ENCODE data around the gene DENND10. TPM values are rescaled to one million over a fixed set of nuclear protein-coding genes. Genes with fewer than 3 reads are reported as not detected.
"Not testable (repeated sequence)": the region's sequence is repeated elsewhere in the genome, so short reads cannot be mapped to it uniquely, and the experiment has no call there.

DENND10 gene
- total RNA-seq, 5 donors from 2014 or later (not counting 1 experiment from before 2014, with no cell fraction given): 28.5 to 52.4 (median 41.7) TPM

- H3K9me3 ChIP-seq; H3K4me1 Mint-ChIP-seq; H3K4me3 Mint-ChIP-seq; H3K27me3 ChIP-seq (replicated peaks in 1 of 2; ENCODE audit: control insufficient read depth in 2 of 2, extremely low read depth in 1 of 2, insufficient read depth in 2 of 2, low read length in 1 of 2); H3K27me3 Mint-ChIP-seq; H3K4me3 ChIP-seq (ENCODE audit: control insufficient read depth in 1 of 2, extremely low read depth in 1 of 2, low read length in 1 of 2); DNase-seq; H3K27ac Mint-ChIP-seq; CTCF ChIA-PET; H3K27ac ChIP-seq (ENCODE audit: low read length); H3K9me3 Mint-ChIP-seq; H3K4me1 ChIP-seq (ENCODE audit: control insufficient read depth in 1 of 2, extremely low read depth in 1 of 2, insufficient read depth in 2 of 2, low read length in 2 of 2); ATAC-seq (replicated peaks in 1 of 4): not testable (repeated sequence)
- no CpG with 5 or more reads among the region's 6 CpGs for WGBS (ENCODE audit: insufficient coverage)
- peaks cover 16 to 61% of the 10 kb centered on the region in 2 donors for H3K36me3 ChIP-seq (ENCODE audit: control insufficient read depth in 2 of 2, extremely low read depth in 1 of 2, insufficient read depth in 1 of 2, low read length in 1 of 2)
- POLR2A ChIA-PET: interaction anchor here in 1 of 2 donors (0.6 kb wide), 1 partner anchor 181 kb away, joined by 3 read pairs; no protein-coding TSS in a partner anchor
- H3K36me3 Mint-ChIP-seq: peaks cover 33% of the 10 kb centered on the region
Measured at GRCh38 chr10:119151601-119152000, 47.7 kb downstream of the DENND10 start.

GRCh38 chr10:119153041-119153440, 49.1 kb downstream of the DENND10 start:
- Mint-ChIP-seq H3K27me3 (no peaks in the 10 kb centered on the region), H3K36me3 (peaks cover 39% of the 10 kb centered on the region), H3K27ac (no peak overlapping the region), H3K4me1 (no peaks in the 10 kb centered on the region), H3K9me3 (no peaks in the 10 kb centered on the region), H3K4me3 (no peak overlapping the region)
- WGBS (ENCODE audit: insufficient coverage): 100% methylated on average over 2 of the region's 5 CpGs
- Histone ChIP-seq H3K4me3 (ENCODE audit: control insufficient read depth in 1 of 2, extremely low read depth in 1 of 2, low read length in 1 of 2) (no peak overlapping the region), H3K27ac (ENCODE audit: low read length) (no peak overlapping the region), H3K4me1 (ENCODE audit: control insufficient read depth in 1 of 2, extremely low read depth in 1 of 2, insufficient read depth in 2 of 2, low read length in 2 of 2) (no peaks in the 10 kb centered on the region), H3K9me3 (no peaks in the 10 kb centered on the region), H3K27me3 (replicated peaks in 1 of 2; ENCODE audit: control insufficient read depth in 2 of 2, extremely low read depth in 1 of 2, insufficient read depth in 2 of 2, low read length in 1 of 2) (no peaks in the 10 kb centered on the region), H3K36me3 (ENCODE audit: control insufficient read depth in 2 of 2, extremely low read depth in 1 of 2, insufficient read depth in 1 of 2, low read length in 1 of 2) (peaks cover 18 to 60% of the 10 kb centered on the region in 2 donors)
- ChIA-PET CTCF (interaction anchor here in 1 of 2 donors (0.9 kb wide), 1 partner anchor 45 kb away, joined by 3 read pairs; no protein-coding TSS in a partner anchor), POLR2A (no interaction called here)
- DNase-seq (no peak), ATAC-seq (replicated peaks in 1 of 4) (no peak)

GRCh38 chr10:119153661-119154060, 49.7 kb downstream of the DENND10 start:
- 97% methylated on average over 6 of the region's 12 CpGs for WGBS (ENCODE audit: insufficient coverage)
- POLR2A ChIA-PET: interaction anchor here in 1 of 2 donors (0.7 kb wide), 1 partner anchor 377 kb away, joined by 3 read pairs; no protein-coding TSS in a partner anchor
- Histone ChIP-seq H3K27ac (ENCODE audit: low read length) (no peak overlapping the region), H3K36me3 (ENCODE audit: control insufficient read depth in 2 of 2, extremely low read depth in 1 of 2, insufficient read depth in 1 of 2, low read length in 1 of 2) (peaks cover 16 to 63% of the 10 kb centered on the region in 2 donors), H3K27me3 (replicated peaks in 1 of 2; ENCODE audit: control insufficient read depth in 2 of 2, extremely low read depth in 1 of 2, insufficient read depth in 2 of 2, low read length in 1 of 2) (no peaks in the 10 kb centered on the region), H3K4me1 (ENCODE audit: control insufficient read depth in 1 of 2, extremely low read depth in 1 of 2, insufficient read depth in 2 of 2, low read length in 2 of 2) (no peaks in the 10 kb centered on the region), H3K9me3 (no peaks in the 10 kb centered on the region), H3K4me3 (ENCODE audit: control insufficient read depth in 1 of 2, extremely low read depth in 1 of 2, low read length in 1 of 2) (no peak overlapping the region)
- Mint-ChIP-seq H3K27ac (no peak overlapping the region), H3K9me3 (no peaks in the 10 kb centered on the region), H3K27me3 (no peaks in the 10 kb centered on the region), H3K4me3 (no peak overlapping the region), H3K4me1 (no peaks in the 10 kb centered on the region), H3K36me3 (peaks cover 42% of the 10 kb centered on the region)
- CTCF ChIA-PET: interaction anchor here in 1 of 2 donors (0.9 kb wide), 1 partner anchor 45 kb away, joined by 3 read pairs; no protein-coding TSS in a partner anchor
- no peak for DNase-seq
- no peak for ATAC-seq (replicated peaks in 1 of 4)

GRCh38 chr10:119159332-119159731, 55.4 kb downstream of the DENND10 start:
- ChIA-PET POLR2A (no interaction called here), CTCF (no interaction called here)
- no peaks in the 10 kb centered on the region for H3K27me3 ChIP-seq (replicated peaks in 1 of 2; ENCODE audit: control insufficient read depth in 2 of 2, extremely low read depth in 1 of 2, insufficient read depth in 2 of 2, low read length in 1 of 2)
- H3K4me3 Mint-ChIP-seq: no peak overlapping the region
- ATAC-seq (replicated peaks in 1 of 4): no peak
- no peak overlapping the region for H3K4me3 ChIP-seq (ENCODE audit: control insufficient read depth in 1 of 2, extremely low read depth in 1 of 2, low read length in 1 of 2)
- WGBS (ENCODE audit: insufficient coverage): 70% methylated on average over 2 of the region's 8 CpGs
- no peak for DNase-seq
- peaks cover 1 to 2% of the 10 kb centered on the region in 2 experiments for H3K4me1 ChIP-seq (ENCODE audit: control insufficient read depth in 1 of 2, extremely low read depth in 1 of 2, insufficient read depth in 2 of 2, low read length in 2 of 2)
- H3K4me1 Mint-ChIP-seq: peaks cover 0 to 12% (median 9%) of the 10 kb centered on the region in 3 donors
- no peak overlapping the region for H3K27ac ChIP-seq (ENCODE audit: low read length)
- H3K36me3 ChIP-seq (ENCODE audit: control insufficient read depth in 2 of 2, extremely low read depth in 1 of 2, insufficient read depth in 1 of 2, low read length in 1 of 2): peaks cover 3 to 46% of the 10 kb centered on the region in 2 donors
- no peaks in the 10 kb centered on the region for H3K9me3 ChIP-seq
- H3K27ac Mint-ChIP-seq: no peak overlapping the region
- no peaks in the 10 kb centered on the region for H3K9me3 Mint-ChIP-seq
- H3K36me3 Mint-ChIP-seq: peaks cover 24% of the 10 kb centered on the region
- H3K27me3 Mint-ChIP-seq: no peaks in the 10 kb centered on the region

- 83% methylated on average over 10 of the region's 11 CpGs for WGBS (ENCODE audit: insufficient coverage)
- Mint-ChIP-seq H3K27ac (no peak overlapping the region), H3K4me3 (no peak overlapping the region), H3K4me1 (peaks cover 9 to 32% (median 28%) of the 10 kb centered on the region in 3 donors), H3K27me3 (no peaks in the 10 kb centered on the region), H3K9me3 (no peaks in the 10 kb centered on the region), H3K36me3 (peaks cover 16% of the 10 kb centered on the region)
- CTCF ChIA-PET: interaction anchor here (0.5 to 0.6 kb wide), 4 partner anchors 64 to 376 kb away, joined by 3 to 7 read pairs (median 3); no protein-coding TSS in a partner anchor
- Histone ChIP-seq H3K4me3 (ENCODE audit: control insufficient read depth in 1 of 2, extremely low read depth in 1 of 2, low read length in 1 of 2) (no peak overlapping the region), H3K27ac (ENCODE audit: low read length) (no peak overlapping the region), H3K27me3 (replicated peaks in 1 of 2; ENCODE audit: control insufficient read depth in 2 of 2, extremely low read depth in 1 of 2, insufficient read depth in 2 of 2, low read length in 1 of 2) (no peaks in the 10 kb centered on the region), H3K36me3 (ENCODE audit: control insufficient read depth in 2 of 2, extremely low read depth in 1 of 2, insufficient read depth in 1 of 2, low read length in 1 of 2) (peaks cover 2 to 26% of the 10 kb centered on the region in 2 donors), H3K4me1 (ENCODE audit: control insufficient read depth in 1 of 2, extremely low read depth in 1 of 2, insufficient read depth in 2 of 2, low read length in 2 of 2) (peaks cover 7 to 23% of the 10 kb centered on the region in 2 experiments), H3K9me3 (no peaks in the 10 kb centered on the region)
- POLR2A ChIA-PET: interaction anchor here in 1 of 2 donors (0.5 to 1.0 kb wide), 5 partner anchors 12 to 641 kb away, joined by 3 to 6 read pairs (median 4); no protein-coding TSS in a partner anchor
- ATAC-seq (replicated peaks in 1 of 4) (no peak), DNase-seq (no peak)
Measured at GRCh38 chr10:119161680-119162451, 58.0 kb downstream of the DENND10 start.

- ChIA-PET POLR2A (interaction anchor here in 1 of 2 donors (0.6 kb wide), 1 partner anchor 11 kb away, joined by 3 read pairs; no protein-coding TSS in a partner anchor), CTCF (no interaction called here)
- Histone ChIP-seq H3K27ac (ENCODE audit: low read length) (no peak overlapping the region), H3K4me1 (ENCODE audit: control insufficient read depth in 1 of 2, extremely low read depth in 1 of 2, insufficient read depth in 2 of 2, low read length in 2 of 2) (peaks cover 7 to 23% of the 10 kb centered on the region in 2 experiments), H3K4me3 (ENCODE audit: control insufficient read depth in 1 of 2, extremely low read depth in 1 of 2, low read length in 1 of 2) (no peak overlapping the region), H3K36me3 (ENCODE audit: control insufficient read depth in 2 of 2, extremely low read depth in 1 of 2, insufficient read depth in 1 of 2, low read length in 1 of 2) (peaks cover 2 to 24% of the 10 kb centered on the region in 2 donors), H3K9me3 (no peaks in the 10 kb centered on the region), H3K27me3 (replicated peaks in 1 of 2; ENCODE audit: control insufficient read depth in 2 of 2, extremely low read depth in 1 of 2, insufficient read depth in 2 of 2, low read length in 1 of 2) (no peaks in the 10 kb centered on the region)
- Mint-ChIP-seq H3K4me1 (peaks cover 15 to 36% (median 30%) of the 10 kb centered on the region in 3 donors), H3K9me3 (no peaks in the 10 kb centered on the region), H3K4me3 (no peak overlapping the region), H3K27ac (peak overlapping the region; percentile 0 to 40), H3K27me3 (no peaks in the 10 kb centered on the region), H3K36me3 (peaks cover 18% of the 10 kb centered on the region)
- ATAC-seq (replicated peaks in 1 of 4) (no peak), DNase-seq (no peak)
- 93% methylated on average over 3 of the region's 5 CpGs for WGBS (ENCODE audit: insufficient coverage)
Measured at GRCh38 chr10:119162452-119163092, 58.7 kb downstream of the DENND10 start.
